Activated T-helper 17 cell treated with anti-CD3 and anti-CD28 coated beads, Interleukin-2, amount 50 U/mL, for 72 hours (primary cell): ENCODE results near the gene ATP6V1G1. TPM values are rescaled to one million over a fixed set of nuclear protein-coding genes. Genes with fewer than 3 reads are reported as not detected.

Source experiments
- ATAC-seq: fragments of 150-1000 bp; cut with Tn5 transposase; replicated peaks from 2 replicates; pipeline ENCODE4 v1.10.0; 2021; ENCODE audit warnings: mild to moderate bottlenecking, moderate library complexity
- H3K27ac Mint-ChIP-seq: one replicate; pipeline ENCODE4 v1.8.0; 2022; ENCODE audit warnings: mixed read lengths
- H3K27me3 Mint-ChIP-seq: one replicate; pipeline ENCODE4 v1.8.0; 2022; ENCODE audit warnings: mixed read lengths
- H3K36me3 Mint-ChIP-seq: one replicate; pipeline ENCODE4 v1.8.0; 2022; ENCODE audit warnings: low read depth, mild to moderate bottlenecking, mixed read lengths
- H3K4me1 Mint-ChIP-seq: one replicate; pipeline ENCODE4 v1.8.0; 2022; ENCODE audit warnings: mixed read lengths
- H3K4me3 Mint-ChIP-seq: one replicate; pipeline ENCODE4 v1.8.0; 2022; ENCODE audit warnings: mild to moderate bottlenecking, mixed read lengths
- H3K9me3 Mint-ChIP-seq: one replicate; pipeline ENCODE4 v1.8.0; 2022; ENCODE audit warnings: mixed read lengths
- total RNA-seq, 2 donors: library from RNA; stranded (reverse); gene quantifications; one replicate each; pipeline ENCODE4 v1.2.3, GENCODE V29; 2022

Gene ATP6V1G1
- total RNA-seq, 2 donors from 2014 or later = 33.5 to 37.9 TPM

GRCh38 chr9:114613087-114613486, 25.5 kb downstream of the ATP6V1G1 start:
- H3K4me1 Mint-ChIP-seq = peaks cover 24% of the 10 kb centered on the region
- peak overlapping the region; percentile 81 for H3K4me3 Mint-ChIP-seq
- peaks cover 9% of the 10 kb centered on the region for H3K36me3 Mint-ChIP-seq
- peak overlapping the region; percentile 81 for H3K27ac Mint-ChIP-seq
- no peaks in the 10 kb centered on the region for H3K9me3 Mint-ChIP-seq
- H3K27me3 Mint-ChIP-seq = no peaks in the 10 kb centered on the region
- no peak for ATAC-seq

GRCh38 chr9:114613919-114614318, 26.4 kb downstream of the ATP6V1G1 start:
- Mint-ChIP-seq H3K27me3 (no peaks in the 10 kb centered on the region), H3K4me3 (peak overlapping the region; percentile 81), H3K9me3 (no peaks in the 10 kb centered on the region), H3K4me1 (peaks cover 24% of the 10 kb centered on the region), H3K36me3 (peaks cover 17% of the 10 kb centered on the region), H3K27ac (peak overlapping the region; percentile 81)
- ATAC-seq = no peak

GRCh38 chr9:114614373-114614772, 26.8 kb downstream of the ATP6V1G1 start:
- no peaks in the 10 kb centered on the region for H3K9me3 Mint-ChIP-seq
- no peak overlapping the region for H3K27ac Mint-ChIP-seq
- H3K4me3 Mint-ChIP-seq = no peak overlapping the region
- no peak for ATAC-seq
- H3K27me3 Mint-ChIP-seq = no peaks in the 10 kb centered on the region
- H3K4me1 Mint-ChIP-seq = peaks cover 23% of the 10 kb centered on the region
- peaks cover 22% of the 10 kb centered on the region for H3K36me3 Mint-ChIP-seq

GRCh38 chr9:114616684-114617520, 29.3 kb downstream of the ATP6V1G1 start:
- no peaks in the 10 kb centered on the region for H3K9me3 Mint-ChIP-seq
- no peaks in the 10 kb centered on the region for H3K27me3 Mint-ChIP-seq
- H3K4me1 Mint-ChIP-seq = peaks cover 27% of the 10 kb centered on the region
- peaks cover 44% of the 10 kb centered on the region for H3K36me3 Mint-ChIP-seq
- no peak for ATAC-seq
- peak overlapping the region; percentile 78 for H3K27ac Mint-ChIP-seq
- peak overlapping the region; percentile 42 for H3K4me3 Mint-ChIP-seq

GRCh38 chr9:114619191-114619761, 31.7 kb downstream of the ATP6V1G1 start:
- peak overlapping the region; percentile 73 for H3K27ac Mint-ChIP-seq
- no peak for ATAC-seq
- no peaks in the 10 kb centered on the region for H3K27me3 Mint-ChIP-seq
- H3K4me1 Mint-ChIP-seq = peaks cover 14% of the 10 kb centered on the region
- no peaks in the 10 kb centered on the region for H3K9me3 Mint-ChIP-seq
- H3K4me3 Mint-ChIP-seq = peak overlapping the region; percentile 57
- peaks cover 55% of the 10 kb centered on the region for H3K36me3 Mint-ChIP-seq

GRCh38 chr9:114621561-114621960, 34.0 kb downstream of the ATP6V1G1 start:
- Mint-ChIP-seq H3K27me3 (no peaks in the 10 kb centered on the region), H3K4me1 (peaks cover 9% of the 10 kb centered on the region), H3K36me3 (peaks cover 73% of the 10 kb centered on the region), H3K9me3 (no peaks in the 10 kb centered on the region), H3K4me3 (no peak overlapping the region), H3K27ac (peak overlapping the region; percentile 8)
- no peak for ATAC-seq

GRCh38 chr9:114621975-114622609, 34.5 kb downstream of the ATP6V1G1 start:
- peaks cover 9% of the 10 kb centered on the region for H3K4me1 Mint-ChIP-seq
- no peak overlapping the region for H3K4me3 Mint-ChIP-seq
- H3K27ac Mint-ChIP-seq = peak overlapping the region; percentile 8
- H3K27me3 Mint-ChIP-seq = no peaks in the 10 kb centered on the region
- no peaks in the 10 kb centered on the region for H3K9me3 Mint-ChIP-seq
- peaks cover 75% of the 10 kb centered on the region for H3K36me3 Mint-ChIP-seq
- no peak for ATAC-seq

GRCh38 chr9:114624677-114625076, 37.1 kb downstream of the ATP6V1G1 start:
- Mint-ChIP-seq H3K4me1 (peaks cover 9% of the 10 kb centered on the region), H3K36me3 (peaks cover 79% of the 10 kb centered on the region), H3K9me3 (no peaks in the 10 kb centered on the region), H3K27ac (peak overlapping the region; percentile 11), H3K27me3 (no peaks in the 10 kb centered on the region), H3K4me3 (no peak overlapping the region)
- no peak for ATAC-seq

- Mint-ChIP-seq H3K36me3 (peaks cover 83% of the 10 kb centered on the region), H3K27me3 (no peaks in the 10 kb centered on the region), H3K4me3 (no peak overlapping the region), H3K27ac (no peak overlapping the region), H3K9me3 (no peaks in the 10 kb centered on the region), H3K4me1 (peaks cover 5% of the 10 kb centered on the region)
- ATAC-seq = no peak
These were observed 38.9 kb downstream of the ATP6V1G1 start for GRCh38 chr9:114626415-114627020.

GRCh38 chr9:114627553-114627952, 40.0 kb downstream of the ATP6V1G1 start:
- no peaks in the 10 kb centered on the region for H3K27me3 Mint-ChIP-seq
- H3K36me3 Mint-ChIP-seq = peaks cover 83% of the 10 kb centered on the region
- H3K4me1 Mint-ChIP-seq = no peaks in the 10 kb centered on the region
- H3K4me3 Mint-ChIP-seq = no peak overlapping the region
- H3K9me3 Mint-ChIP-seq = no peaks in the 10 kb centered on the region
- H3K27ac Mint-ChIP-seq = no peak overlapping the region
- no peak for ATAC-seq

GRCh38 chr9:114629563-114630090, 42.1 kb downstream of the ATP6V1G1 start:
- Mint-ChIP-seq H3K9me3 (no peaks in the 10 kb centered on the region), H3K36me3 (peaks cover 93% of the 10 kb centered on the region), H3K27me3 (no peaks in the 10 kb centered on the region), H3K4me1 (no peaks in the 10 kb centered on the region), H3K27ac (peak overlapping the region; percentile 47), H3K4me3 (no peak overlapping the region)
- no peak for ATAC-seq

GRCh38 chr9:114631166-114631565, 43.6 kb downstream of the ATP6V1G1 start:
- H3K9me3 Mint-ChIP-seq = no peaks in the 10 kb centered on the region
- H3K27ac Mint-ChIP-seq = peak overlapping the region; percentile 49
- H3K36me3 Mint-ChIP-seq = peaks cover 95% of the 10 kb centered on the region
- H3K27me3 Mint-ChIP-seq = no peaks in the 10 kb centered on the region
- no peaks in the 10 kb centered on the region for H3K4me1 Mint-ChIP-seq
- ATAC-seq = no peak
- no peak overlapping the region for H3K4me3 Mint-ChIP-seq

- H3K27ac Mint-ChIP-seq = peak overlapping the region; percentile 78
These were observed 46.0 kb downstream of the ATP6V1G1 start for GRCh38 chr9:114633438-114634089.

GRCh38 chr9:114634387-114634786, 46.8 kb downstream of the ATP6V1G1 start:
- no peak for ATAC-seq
- peak overlapping the region; percentile 78 for H3K27ac Mint-ChIP-seq
- no peaks in the 10 kb centered on the region for H3K27me3 Mint-ChIP-seq
- no peaks in the 10 kb centered on the region for H3K4me1 Mint-ChIP-seq
- no peaks in the 10 kb centered on the region for H3K9me3 Mint-ChIP-seq
- peaks cover 91% of the 10 kb centered on the region for H3K36me3 Mint-ChIP-seq
- no peak overlapping the region for H3K4me3 Mint-ChIP-seq

More at GRCh38 chr9:114633438-114634089, 46.0 kb downstream of the ATP6V1G1 start:
- no peaks in the 10 kb centered on the region for H3K9me3 Mint-ChIP-seq
- H3K27me3 Mint-ChIP-seq = no peaks in the 10 kb centered on the region
- no peak overlapping the region for H3K4me3 Mint-ChIP-seq
- no peaks in the 10 kb centered on the region for H3K4me1 Mint-ChIP-seq
- H3K36me3 Mint-ChIP-seq = peaks cover 91% of the 10 kb centered on the region
- ATAC-seq = peak; percentile 86
